MM.1S (cell line): ENCODE results near the gene EVPLL.

Source experiments
- DNase-seq: peaks from one replicate; pipeline ENCODE4 v3.0.0-alpha.2; 2015
- H2AFZ ChIP-seq: fragments of 300-600 bp; sonication (generic); 2 replicates; pipeline ENCODE4 v1.6.0; 2016; ENCODE audit warnings: antibody characterized with exemption, low read length
- H3F3A ChIP-seq: fragments of 300-600 bp; sonication (generic); 2 replicates; pipeline ENCODE4 v1.6.1; 2016; ENCODE audit warnings: mild to moderate bottlenecking, antibody characterized with exemption, low read length, moderate library complexity, mixed read lengths; ENCODE audit not compliant: insufficient read depth
- H3K27ac ChIP-seq: fragments of 300-600 bp; sonication (generic); 2 replicates; pipeline ENCODE4 v1.5.1; 2016; ENCODE audit warnings: mild to moderate bottlenecking, low read length
- H3K27me3 ChIP-seq: fragments of 300-600 bp; sonication (generic); replicated peaks from 2 replicates; pipeline ENCODE4 v1.6.0; 2016; ENCODE audit warnings: low read length; ENCODE audit not compliant: insufficient read depth
- H3K36me3 ChIP-seq: fragments of 300-600 bp; sonication (generic); replicated peaks from 2 replicates; pipeline ENCODE4 v1.6.1; 2016; ENCODE audit warnings: mild to moderate bottlenecking, low read length, mixed read lengths; ENCODE audit not compliant: insufficient read depth
- H3K4me1 ChIP-seq: fragments of 300-600 bp; sonication (generic); 2 replicates; pipeline ENCODE4 v1.6.1; 2016; ENCODE audit warnings: low read length, mixed read lengths
- H3K4me2 ChIP-seq: fragments of 300-600 bp; sonication (generic); 2 replicates; pipeline ENCODE4 v1.6.0; 2016; ENCODE audit warnings: low read depth, low read length
- H3K4me3 ChIP-seq: fragments of 300-600 bp; sonication (generic); 2 replicates; pipeline ENCODE4 v1.5.1; 2016; ENCODE audit warnings: low read length, mixed read lengths
- H3K79me2 ChIP-seq: fragments of 300-600 bp; sonication (generic); 2 replicates; pipeline ENCODE4 v1.6.1; 2016; ENCODE audit warnings: mixed run types, low read length, mixed read lengths
- H3K9ac ChIP-seq: fragments of 300-600 bp; sonication (generic); 2 replicates; pipeline ENCODE4 v1.6.1; 2016; ENCODE audit warnings: low read length, mixed read lengths
- H3K9me2 ChIP-seq: fragments of 300-600 bp; sonication (generic); replicated peaks from 2 replicates; pipeline ENCODE4 v1.6.1; 2016; ENCODE audit warnings: mild to moderate bottlenecking, low read length, mixed read lengths; ENCODE audit not compliant: insufficient read depth
- H3K9me3 ChIP-seq: fragments of 300-600 bp; sonication (generic); replicated peaks from 2 replicates; pipeline ENCODE4 v1.6.1; 2016; ENCODE audit warnings: mild to moderate bottlenecking, low read length, mixed read lengths; ENCODE audit not compliant: insufficient read depth
- H4K20me1 ChIP-seq: fragments of 300-600 bp; sonication (generic); 2 replicates; pipeline ENCODE4 v1.6.1; 2016; ENCODE audit warnings: mild to moderate bottlenecking, low read length, moderate library complexity, mixed read lengths; ENCODE audit not compliant: insufficient read depth
- CTCF ChIP-seq: fragments of 300-600 bp; sonication (generic); IDR thresholded peaks from 2 replicates; pipeline ENCODE4 v1.5.1; 2016; ENCODE audit warnings: antibody characterized with exemption, low read length, mixed read lengths
- EZH2 ChIP-seq: fragments of 300-600 bp; sonication (generic); optimal IDR thresholded peaks from 2 replicates; pipeline ENCODE3; 2017; ENCODE audit warnings: low read depth, mild to moderate bottlenecking, antibody characterized with exemption, low read length, mixed read lengths
- EZH2phosphoT487 ChIP-seq: fragments of 300-600 bp; sonication (generic); IDR thresholded peaks from 2 replicates; pipeline ENCODE4 v1.6.1; 2018; ENCODE audit warnings: antibody characterized with exemption, low read length

Gene EVPLL

GRCh38 chr17:18379246-18380146, 1.9 kb downstream of the EVPLL start:
- H3K36me3 ChIP-seq, result no peaks in the 10 kb centered on the region
- no peaks in the 10 kb centered on the region for H3K4me1 ChIP-seq
- H3K4me3 ChIP-seq, result no peak overlapping the region
- no peak overlapping the region for H3K27ac ChIP-seq
- H4K20me1 ChIP-seq, result no peaks in the 10 kb centered on the region
- H3K9me2 ChIP-seq, result no peaks in the 10 kb centered on the region
- H3K4me2 ChIP-seq, result no peak overlapping the region
- H3K27me3 ChIP-seq, result peaks cover 7% of the 10 kb centered on the region; the same call in 1 of the 2 replicates
- TF ChIP-seq EZH2 (no peak), CTCF (no peak), EZH2phosphoT487 (no peak)
- no peaks in the 10 kb centered on the region for H3F3A ChIP-seq
- no peaks in the 10 kb centered on the region for H3K9me3 ChIP-seq
- DNase-seq, result no peak
- no peaks in the 10 kb centered on the region for H3K79me2 ChIP-seq
- no peak overlapping the region for H3K9ac ChIP-seq
- H2AFZ ChIP-seq, result no peak overlapping the region

GRCh38 chr17:18380471-18381157, 3.0 kb downstream of the EVPLL start:
- Histone ChIP-seq H3K79me2 (no peaks in the 10 kb centered on the region), H3K27ac (no peak overlapping the region), H3F3A (no peaks in the 10 kb centered on the region), H3K4me3 (no peak overlapping the region), H4K20me1 (no peaks in the 10 kb centered on the region), H3K9me2 (no peaks in the 10 kb centered on the region), H3K4me2 (no peak overlapping the region), H3K9ac (no peak overlapping the region), H2AFZ (no peak overlapping the region), H3K9me3 (no peaks in the 10 kb centered on the region), H3K27me3 (peaks cover 7% of the 10 kb centered on the region; the same call in 1 of the 2 replicates), H3K36me3 (no peaks in the 10 kb centered on the region), H3K4me1 (no peaks in the 10 kb centered on the region)
- no peak for DNase-seq
- TF ChIP-seq EZH2phosphoT487 (no peak), CTCF (no peak), EZH2 (no peak)

- Histone ChIP-seq H3K9me2 (no peaks in the 10 kb centered on the region), H3K79me2 (no peaks in the 10 kb centered on the region)
Measured at GRCh38 chr17:18381158-18381952, 3.8 kb downstream of the EVPLL start.

More at GRCh38 chr17:18381158-18381952, 3.8 kb downstream of the EVPLL start:
- H3K9me3 ChIP-seq, result no peaks in the 10 kb centered on the region
- no peaks in the 10 kb centered on the region for H3K4me1 ChIP-seq
- no peak overlapping the region for H3K27ac ChIP-seq
- H3F3A ChIP-seq, result no peaks in the 10 kb centered on the region
- no peak overlapping the region for H3K4me2 ChIP-seq
- H3K27me3 ChIP-seq, result peaks cover 7% of the 10 kb centered on the region; the same call in 1 of the 2 replicates
- no peak overlapping the region for H2AFZ ChIP-seq
- TF ChIP-seq EZH2, result no peak
- TF ChIP-seq CTCF, result no peak
- no peak for TF ChIP-seq EZH2phosphoT487
- no peaks in the 10 kb centered on the region for H4K20me1 ChIP-seq
- H3K9ac ChIP-seq, result no peak overlapping the region
- H3K36me3 ChIP-seq, result no peaks in the 10 kb centered on the region
- no peak overlapping the region for H3K4me3 ChIP-seq
- no peak for DNase-seq
